B cell (primary cell): ENCODE measurements around the gene DAG1. TPM values are rescaled to one million over a fixed set of nuclear protein-coding genes. Genes with fewer than 3 reads are reported as not detected.

Source experiments
- ATAC-seq: fragments of 200-7000 bp; cut with Tn5 transposase; one replicate; pipeline ENCODE4 v1.10.0; 2021; ENCODE audit warnings: low read depth, mild to moderate bottlenecking, moderate number of reproducible peaks, moderate library complexity
- CTCF ChIA-PET: fragments of 350-600 bp; sonication (Branson Sonifier 250); formaldehyde crosslinking; loops from one replicate; lab custom pipeline; 2021; ENCODE audit warnings: antibody characterized with exemption, inconsistent platforms; lab: Charles Lee
- POLR2A ChIA-PET: fragments of 350-600 bp; sonication (Branson Sonifier 250); formaldehyde crosslinking; loops from one replicate; lab custom pipeline; 2021; ENCODE audit warnings: antibody characterized with exemption; lab: Charles Lee
- DNase-seq: peaks from one replicate; pipeline ENCODE4 v3.0.0; 2013
- H2AFZ ChIP-seq: 2 replicates; pipeline ENCODE4 v1.6.1; 2012; ENCODE audit warnings: mild to moderate bottlenecking, low read depth, low read length; ENCODE audit not compliant: insufficient read depth, poor library complexity, severe bottlenecking
- H3K27ac ChIP-seq, 2 donors: 1 replicate in 1 of 2; 2 replicates in 1 of 2; pipeline ENCODE4 v1.5.1; 2012 to 2013; ENCODE audit warnings: low read length in 2 of 2, mild to moderate bottlenecking in 2 of 2, moderate library complexity in 1 of 2
- H3K27me3 ChIP-seq, 4 experiments: fragments of 200-600 bp in 1 of 4; sonication (generic) in 1 of 4; replicated peaks in 1 of 4; 1 replicate in 2 of 4; 2 replicates in 2 of 4; pipeline versions ENCODE4 v1.6.1 to v1.7.0; 2013 to 2016; ENCODE audit warnings: low read length in 3 of 4, mild to moderate bottlenecking in 2 of 4, mixed read lengths in 1 of 4, moderate library complexity in 1 of 4; ENCODE audit not compliant: insufficient read depth in 4 of 4, control insufficient read depth in 3 of 4; ENCODE audit errors: control extremely low read depth in 1 of 4
- H3K36me3 ChIP-seq, 2 experiments: replicated peaks in 1 of 2; 1 replicate in 1 of 2; 2 replicates in 1 of 2; pipeline versions ENCODE4 v1.6.1 to v1.7.1; 2013; ENCODE audit warnings: low read length in 1 of 2; ENCODE audit not compliant: insufficient read depth in 2 of 2, control insufficient read depth in 1 of 2; ENCODE audit errors: control extremely low read depth in 1 of 2, extremely low read depth in 1 of 2
- H3K4me1 ChIP-seq, 2 donors: fragments of 200-600 bp in 1 of 2; sonication (generic) in 1 of 2; 1 replicate in 1 of 2; 2 replicates in 1 of 2; pipeline versions ENCODE4 v1.5.1 to v1.6.1; 2013 to 2017; ENCODE audit warnings: low read length in 2 of 2; ENCODE audit not compliant: control insufficient read depth in 2 of 2, insufficient read depth in 2 of 2
- H3K4me2 ChIP-seq: replicated peaks from 2 replicates; pipeline ENCODE3; 2012; ENCODE audit warnings: mild to moderate bottlenecking, low read depth, low read length; ENCODE audit not compliant: poor library complexity, severe bottlenecking
- H3K4me3 ChIP-seq, 5 experiments: fragments of 200-600 bp in 1 of 5; sonication (generic) in 1 of 5; 1 replicate in 3 of 5; 2 replicates in 2 of 5; pipeline versions ENCODE4 v1.5.1 to v1.7.0; 2011 to 2016; ENCODE audit warnings: low read length in 4 of 5, mild to moderate bottlenecking in 4 of 5, low read depth in 2 of 5, control low read depth in 1 of 5, moderate library complexity in 1 of 5; ENCODE audit not compliant: insufficient read depth in 1 of 5; ENCODE audit errors: control extremely low read depth in 1 of 5, extremely low read depth in 1 of 5
- H3K79me2 ChIP-seq: fragments of 200-600 bp; sonication (generic); one replicate; pipeline ENCODE4 v1.6.0; 2016; ENCODE audit warnings: low read length; ENCODE audit not compliant: control insufficient read depth, insufficient read depth
- H3K9ac ChIP-seq: fragments of 200-600 bp; sonication (generic); 2 replicates; pipeline ENCODE4 v1.6.1; 2017; ENCODE audit warnings: mild to moderate bottlenecking, low read length, moderate library complexity
- H3K9me3 ChIP-seq, 3 donors: one replicate each; pipeline versions ENCODE4 v1.6.1 to v1.7.1; 2013; ENCODE audit warnings: low read length in 2 of 3; ENCODE audit not compliant: control insufficient read depth in 2 of 3, insufficient read depth in 1 of 3; ENCODE audit errors: control extremely low read depth in 1 of 3
- H4K20me1 ChIP-seq: 2 replicates; pipeline ENCODE4 v1.6.0; 2012; ENCODE audit warnings: mild to moderate bottlenecking, low read length; ENCODE audit not compliant: insufficient read depth, control insufficient read depth, poor library complexity, severe bottlenecking
- H3K27ac Mint-ChIP-seq: one replicate; pipeline ENCODE4 v1.8.0; 2021; ENCODE audit warnings: mixed read lengths
- H3K27me3 Mint-ChIP-seq: one replicate; pipeline ENCODE4 v1.8.0; 2021; ENCODE audit warnings: mixed read lengths
- H3K4me1 Mint-ChIP-seq: one replicate; pipeline ENCODE4 v1.8.0; 2021; ENCODE audit warnings: mixed read lengths
- H3K4me3 Mint-ChIP-seq: one replicate; pipeline ENCODE4 v1.8.0; 2021; ENCODE audit warnings: mixed read lengths
- H3K9me3 Mint-ChIP-seq: one replicate; pipeline ENCODE4 v1.8.0; 2022; ENCODE audit warnings: mixed read lengths; ENCODE audit not compliant: insufficient read depth
- EZH2 ChIP-seq: IDR thresholded peaks from 2 replicates; pipeline ENCODE4 v1.6.1; 2012; ENCODE audit warnings: borderline replicate concordance, low read depth, mild to moderate bottlenecking, moderate library complexity, low read length; ENCODE audit not compliant: insufficient read depth, poor library complexity, severe bottlenecking
- WGBS: methylation state at CpG from one replicate; pipeline ENCODE4 v1.1.5; 2013; ENCODE audit warnings: missing lambda C conversion rate; ENCODE audit not compliant: insufficient coverage; 5-methylcytosine and 5-hydroxymethylcytosine counted together
- intact Hi-C: fragments of 100-400 bp; cut with micrococcal nuclease; formaldehyde crosslinking; loops from one replicate; pipeline ENCODE4 v1.10.0; 2022
- polyA plus RNA-seq: library from polyadenylated mRNA; depleted of rRNA; stranded (reverse); fragments of >200 nt; gene quantifications from 2 replicates; pipeline ENCODE4 v1.2.3, GENCODE V29; 2012
- small RNA-seq: library from RNA; depleted of rRNA; stranded (forward); fragments of <200 nt; gene quantifications from one replicate; pipeline ENCODE3, GENCODE V24; 2012; ENCODE audit warnings: low replicate concordance, low read depth; ENCODE audit not compliant: insufficient read length
- total RNA-seq, 2 donors: library from RNA; stranded (reverse); fragments of 120-200 nt in 1 of 2; gene quantifications; 1 replicate in 1 of 2; 2 replicates in 1 of 2; pipeline versions ENCODE4 v1.2.3 to v1.2.4, GENCODE V29; 2013 to 2022
- TF ChIP-seq, protein P1 (sequence below): fragments of 200-600 bp; IDR thresholded peaks from one replicate; pipeline ENCODE4 v1.8.0; 2022; ENCODE audit warnings: antibody characterized with exemption, mild to moderate bottlenecking

Gene DAG1
- total and polyA plus RNA-seq, 2 donors (not counting 1 experiment from before 2014, with no cell fraction given): 9.6 to 27.2 TPM

- Histone ChIP-seq H3K27ac (no peak overlapping the region), H4K20me1 (no peaks in the 10 kb centered on the region), H3K79me2 (no peaks in the 10 kb centered on the region), H3K9me3 (no peaks in the 10 kb centered on the region), H3K4me3 (no peak overlapping the region), H3K9ac (no peak overlapping the region), H3K4me2 (no peak overlapping the region), H3K36me3 (no peaks in the 10 kb centered on the region), H3K27me3 (no peaks in the 10 kb centered on the region), H2AFZ (no peak overlapping the region), H3K4me1 (no peaks in the 10 kb centered on the region)
- DNase-seq (no peak), ATAC-seq (no peak)
- TF ChIP-seq EZH2: no peak
- TF ChIP-seq, protein P1, sequence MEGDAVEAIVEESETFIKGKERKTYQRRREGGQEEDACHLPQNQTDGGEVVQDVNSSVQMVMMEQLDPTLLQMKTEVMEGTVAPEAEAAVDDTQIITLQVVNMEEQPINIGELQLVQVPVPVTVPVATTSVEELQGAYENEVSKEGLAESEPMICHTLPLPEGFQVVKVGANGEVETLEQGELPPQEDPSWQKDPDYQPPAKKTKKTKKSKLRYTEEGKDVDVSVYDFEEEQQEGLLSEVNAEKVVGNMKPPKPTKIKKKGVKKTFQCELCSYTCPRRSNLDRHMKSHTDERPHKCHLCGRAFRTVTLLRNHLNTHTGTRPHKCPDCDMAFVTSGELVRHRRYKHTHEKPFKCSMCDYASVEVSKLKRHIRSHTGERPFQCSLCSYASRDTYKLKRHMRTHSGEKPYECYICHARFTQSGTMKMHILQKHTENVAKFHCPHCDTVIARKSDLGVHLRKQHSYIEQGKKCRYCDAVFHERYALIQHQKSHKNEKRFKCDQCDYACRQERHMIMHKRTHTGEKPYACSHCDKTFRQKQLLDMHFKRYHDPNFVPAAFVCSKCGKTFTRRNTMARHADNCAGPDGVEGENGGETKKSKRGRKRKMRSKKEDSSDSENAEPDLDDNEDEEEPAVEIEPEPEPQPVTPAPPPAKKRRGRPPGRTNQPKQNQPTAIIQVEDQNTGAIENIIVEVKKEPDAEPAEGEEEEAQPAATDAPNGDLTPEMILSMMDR: no peak
- ChIA-PET POLR2A (no interaction called here), CTCF (no interaction called here)
- Mint-ChIP-seq H3K4me3 (no peak overlapping the region), H3K9me3 (no peaks in the 10 kb centered on the region), H3K4me1 (no peaks in the 10 kb centered on the region), H3K27ac (no peak overlapping the region), H3K27me3 (no peaks in the 10 kb centered on the region)
- intact Hi-C loops: no loop called here
- 87% methylated on average over 5 of the region's 6 CpGs for WGBS
Observed at GRCh38 chr3:49570028-49570654, 100.1 kb downstream of the DAG1 start.

DNA sequence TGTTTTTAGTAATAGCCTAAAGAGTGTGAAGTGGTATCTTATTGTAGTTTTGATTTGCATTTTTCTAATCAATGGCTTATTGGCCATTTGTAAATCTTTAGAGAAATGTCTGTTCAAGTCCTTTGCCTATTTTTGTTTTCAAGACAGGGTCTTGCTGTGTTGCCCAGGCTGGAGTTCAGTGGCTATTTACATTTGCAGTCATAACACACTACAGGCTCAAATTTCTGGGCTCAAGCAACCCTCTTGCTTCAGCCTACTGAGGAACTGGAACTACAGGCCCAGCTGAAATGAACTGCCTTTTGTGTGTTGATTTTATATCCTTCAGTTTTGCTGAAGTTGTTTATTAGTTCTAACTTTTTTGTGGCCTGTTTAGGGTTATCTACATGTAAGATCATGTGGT lies 112.1 kb downstream of the DAG1 start:
- H3K36me3 ChIP-seq: no peaks in the 10 kb centered on the region
- Mint-ChIP-seq H3K27me3 (peaks cover 8% of the 10 kb centered on the region), H3K4me3 (no peak overlapping the region), H3K27ac (no peak overlapping the region), H3K4me1 (no peaks in the 10 kb centered on the region), H3K9me3 (no peaks in the 10 kb centered on the region)
- H3K9me3 ChIP-seq: peaks cover 0 to 3% (median 1%) of the 10 kb centered on the region in 3 donors
- H4K20me1 ChIP-seq: no peaks in the 10 kb centered on the region
- POLR2A ChIA-PET: no interaction called here
- CTCF ChIA-PET: no interaction called here
- no peak overlapping the region for H3K27ac ChIP-seq
- no peaks in the 10 kb centered on the region for H3K27me3 ChIP-seq
- TF ChIP-seq, protein P1: no peak
- TF ChIP-seq EZH2: no peak
- no peak overlapping the region for H3K4me2 ChIP-seq
- H3K79me2 ChIP-seq: no peaks in the 10 kb centered on the region
- no peak overlapping the region for H2AFZ ChIP-seq
- intact Hi-C loops: no loop called here
- DNase-seq (no peak), ATAC-seq (no peak)
- no peak overlapping the region for H3K4me3 ChIP-seq
- H3K9ac ChIP-seq: no peak overlapping the region
- no peaks in the 10 kb centered on the region for H3K4me1 ChIP-seq

Small RNA genes lying within 50 kb of the gene (small RNA-seq; reads per million reads assigned to genes)
- gene RNA5SP130: not detected

Other genes starting within 250 kb of the DAG1 start
- gene C3orf62, start 193.0 kb upstream of the DAG1 start, total RNA-seq: 7.8 and 10.4 TPM in 2 replicates
- 6.8 and 8.7 TPM in 2 replicates for gene C3orf62, start 193.0 kb upstream of the DAG1 start, polyA plus RNA-seq
- gene USP4, start 130.2 kb upstream of the DAG1 start, total RNA-seq: 113 and 116 TPM in 2 replicates
- gene USP4, start 130.2 kb upstream of the DAG1 start, polyA plus RNA-seq: 60.3 and 71.7 TPM in 2 replicates
- gene GPX1, start 111.9 kb upstream of the DAG1 start, total RNA-seq: 64.7 and 79.5 TPM in 2 replicates
- 145 and 180 TPM in 2 replicates for gene GPX1, start 111.9 kb upstream of the DAG1 start, polyA plus RNA-seq
- gene RHOA, start 58.3 kb upstream of the DAG1 start, total RNA-seq: 298 and 306 TPM in 2 replicates
- gene RHOA, start 58.3 kb upstream of the DAG1 start, polyA plus RNA-seq: 244 and 485 TPM in 2 replicates
- 46.4 and 49.3 TPM in 2 replicates for gene TCTA, start 57.8 kb upstream of the DAG1 start, total RNA-seq
- gene TCTA, start 57.8 kb upstream of the DAG1 start, polyA plus RNA-seq: 37.6 and 55.9 TPM in 2 replicates
- gene AMT, start 47.8 kb upstream of the DAG1 start, total RNA-seq: 14.0 TPM in 2 replicates
- gene AMT, start 47.8 kb upstream of the DAG1 start, polyA plus RNA-seq: 44.0 and 51.1 TPM in 2 replicates
- 28.8 and 32.3 TPM in 2 replicates for gene NICN1, start 40.9 kb upstream of the DAG1 start, total RNA-seq
- gene NICN1, start 40.9 kb upstream of the DAG1 start, polyA plus RNA-seq: 45.9 and 66.4 TPM in 2 replicates
- gene BSN, start 84.2 kb downstream of the DAG1 start, total RNA-seq: 0.20 and 0.24 TPM in 2 replicates
- gene BSN, start 84.2 kb downstream of the DAG1 start, polyA plus RNA-seq: 0.03 TPM in 2 replicates
- gene APEH, start 204.1 kb downstream of the DAG1 start, total RNA-seq: 87.5 and 96.2 TPM in 2 replicates
- gene APEH, start 204.1 kb downstream of the DAG1 start, polyA plus RNA-seq: 60.1 and 79.4 TPM in 2 replicates
- gene MST1, start 219.2 kb downstream of the DAG1 start, total RNA-seq: 14.5 and 15.7 TPM in 2 replicates
- gene MST1, start 219.2 kb downstream of the DAG1 start, polyA plus RNA-seq: 26.4 and 32.1 TPM in 2 replicates
- 53.2 and 69.0 TPM in 2 replicates for gene RNF123, start 219.3 kb downstream of the DAG1 start, total RNA-seq
- 51.8 and 55.6 TPM in 2 replicates for gene RNF123, start 219.3 kb downstream of the DAG1 start, polyA plus RNA-seq
- not detected in 2 replicates for gene AMIGO3, start 249.4 kb downstream of the DAG1 start, total RNA-seq
- 11.1 and 18.6 TPM in 2 replicates for gene AMIGO3, start 249.4 kb downstream of the DAG1 start, polyA plus RNA-seq